ENCODE measurements around the gene CBX8. TPM values are rescaled to one million over a fixed set of nuclear protein-coding genes. Genes with fewer than 3 reads are reported as not detected.

Gene CBX8
- total RNA-seq, 1 experiment from 2014 or later, result 2.0 TPM

DNA sequence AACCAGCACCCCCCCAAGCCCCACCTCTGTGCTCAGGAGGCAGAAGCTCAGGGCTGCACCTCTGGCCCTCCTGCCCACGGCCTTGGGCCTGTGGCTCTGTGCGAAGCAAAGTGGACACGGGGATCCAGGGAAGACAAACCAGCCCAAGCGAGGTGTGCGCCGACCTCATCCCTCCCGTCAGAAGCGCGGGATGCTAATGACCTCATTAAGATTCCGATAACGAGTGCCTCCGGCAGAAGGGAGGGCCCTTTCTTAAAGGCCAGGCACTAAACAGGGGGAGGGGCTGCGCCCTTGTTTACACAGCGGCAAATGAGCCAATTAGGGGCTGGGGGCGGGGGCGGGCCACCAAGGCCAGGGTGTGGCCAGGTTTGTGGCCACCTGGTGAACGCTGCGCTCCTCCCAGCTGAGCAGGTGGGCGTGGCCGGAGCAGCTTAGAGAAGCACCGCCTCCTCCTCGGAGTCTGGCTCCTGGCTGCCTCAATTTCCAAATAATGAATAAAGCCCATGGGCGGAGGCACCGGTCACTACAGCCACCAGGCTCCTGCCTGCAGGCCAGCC is 39.2 kb upstream of the CBX8 start (continued):
- TF ChIP-seq, protein P1, sequence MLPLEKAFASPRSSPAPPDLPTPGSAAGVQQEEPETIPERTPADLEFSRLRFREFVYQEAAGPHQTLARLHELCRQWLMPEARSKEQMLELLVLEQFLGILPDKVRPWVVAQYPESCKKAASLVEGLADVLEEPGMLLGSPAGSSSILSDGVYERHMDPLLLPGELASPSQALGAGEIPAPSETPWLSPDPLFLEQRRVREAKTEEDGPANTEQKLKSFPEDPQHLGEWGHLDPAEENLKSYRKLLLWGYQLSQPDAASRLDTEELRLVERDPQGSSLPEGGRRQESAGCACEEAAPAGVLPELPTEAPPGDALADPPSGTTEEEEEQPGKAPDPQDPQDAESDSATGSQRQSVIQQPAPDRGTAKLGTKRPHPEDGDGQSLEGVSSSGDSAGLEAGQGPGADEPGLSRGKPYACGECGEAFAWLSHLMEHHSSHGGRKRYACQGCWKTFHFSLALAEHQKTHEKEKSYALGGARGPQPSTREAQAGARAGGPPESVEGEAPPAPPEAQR (CRISPR knock-in tag; IDR thresholded peaks at IDR 0.05), result no peak
- TF ChIP-seq ZNF219 (CRISPR knock-in tag; IDR thresholded peaks at IDR 0.05; ENCODE audit: borderline replicate concordance) (no peak), SOX15 (CRISPR knock-in tag; IDR thresholded peaks at IDR 0.05) (no peak), ZNF121 (CRISPR knock-in tag; IDR thresholded peaks at IDR 0.05) (no peak), MXD4 (CRISPR knock-in tag; IDR thresholded peaks at IDR 0.05; ENCODE audit: borderline replicate concordance) (no peak), SMAD4 (CRISPR knock-in tag; IDR thresholded peaks at IDR 0.05) (no peak), ZNF317 (CRISPR knock-in tag; IDR thresholded peaks at IDR 0.05; ENCODE audit: borderline replicate concordance, low read depth) (no peak), TP53 (CRISPR knock-in tag; IDR thresholded peaks at IDR 0.05) (no peak), ESRRA (CRISPR knock-in tag; IDR thresholded peaks at IDR 0.05; ENCODE audit: borderline replicate concordance) (no peak), ZNF416 (CRISPR knock-in tag; IDR thresholded peaks at IDR 0.05) (no peak), FOXK1 (CRISPR knock-in tag; IDR thresholded peaks at IDR 0.05) (peak; percentile 91)
- TF ChIP-seq, protein P2, sequence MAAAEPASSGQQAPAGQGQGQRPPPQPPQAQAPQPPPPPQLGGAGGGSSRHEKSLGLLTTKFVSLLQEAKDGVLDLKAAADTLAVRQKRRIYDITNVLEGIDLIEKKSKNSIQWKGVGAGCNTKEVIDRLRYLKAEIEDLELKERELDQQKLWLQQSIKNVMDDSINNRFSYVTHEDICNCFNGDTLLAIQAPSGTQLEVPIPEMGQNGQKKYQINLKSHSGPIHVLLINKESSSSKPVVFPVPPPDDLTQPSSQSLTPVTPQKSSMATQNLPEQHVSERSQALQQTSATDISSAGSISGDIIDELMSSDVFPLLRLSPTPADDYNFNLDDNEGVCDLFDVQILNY (CRISPR knock-in tag; IDR thresholded peaks at IDR 0.05), result no peak
- TF ChIP-seq, protein P3, sequence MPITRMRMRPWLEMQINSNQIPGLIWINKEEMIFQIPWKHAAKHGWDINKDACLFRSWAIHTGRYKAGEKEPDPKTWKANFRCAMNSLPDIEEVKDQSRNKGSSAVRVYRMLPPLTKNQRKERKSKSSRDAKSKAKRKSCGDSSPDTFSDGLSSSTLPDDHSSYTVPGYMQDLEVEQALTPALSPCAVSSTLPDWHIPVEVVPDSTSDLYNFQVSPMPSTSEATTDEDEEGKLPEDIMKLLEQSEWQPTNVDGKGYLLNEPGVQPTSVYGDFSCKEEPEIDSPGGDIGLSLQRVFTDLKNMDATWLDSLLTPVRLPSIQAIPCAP (CRISPR knock-in tag; IDR thresholded peaks at IDR 0.05), result no peak
- TF ChIP-seq, protein P4, sequence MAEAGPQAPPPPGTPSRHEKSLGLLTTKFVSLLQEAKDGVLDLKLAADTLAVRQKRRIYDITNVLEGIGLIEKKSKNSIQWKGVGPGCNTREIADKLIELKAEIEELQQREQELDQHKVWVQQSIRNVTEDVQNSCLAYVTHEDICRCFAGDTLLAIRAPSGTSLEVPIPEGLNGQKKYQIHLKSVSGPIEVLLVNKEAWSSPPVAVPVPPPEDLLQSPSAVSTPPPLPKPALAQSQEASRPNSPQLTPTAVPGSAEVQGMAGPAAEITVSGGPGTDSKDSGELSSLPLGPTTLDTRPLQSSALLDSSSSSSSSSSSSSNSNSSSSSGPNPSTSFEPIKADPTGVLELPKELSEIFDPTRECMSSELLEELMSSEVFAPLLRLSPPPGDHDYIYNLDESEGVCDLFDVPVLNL (CRISPR knock-in tag; IDR thresholded peaks at IDR 0.05; ENCODE audit: borderline replicate concordance, low read depth), result no peak
- TF ChIP-seq, protein P5, sequence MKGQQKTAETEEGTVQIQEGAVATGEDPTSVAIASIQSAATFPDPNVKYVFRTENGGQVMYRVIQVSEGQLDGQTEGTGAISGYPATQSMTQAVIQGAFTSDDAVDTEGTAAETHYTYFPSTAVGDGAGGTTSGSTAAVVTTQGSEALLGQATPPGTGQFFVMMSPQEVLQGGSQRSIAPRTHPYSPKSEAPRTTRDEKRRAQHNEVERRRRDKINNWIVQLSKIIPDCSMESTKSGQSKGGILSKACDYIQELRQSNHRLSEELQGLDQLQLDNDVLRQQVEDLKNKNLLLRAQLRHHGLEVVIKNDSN (CRISPR knock-in tag; IDR thresholded peaks at IDR 0.05), result no peak
- TF ChIP-seq, protein P6, sequence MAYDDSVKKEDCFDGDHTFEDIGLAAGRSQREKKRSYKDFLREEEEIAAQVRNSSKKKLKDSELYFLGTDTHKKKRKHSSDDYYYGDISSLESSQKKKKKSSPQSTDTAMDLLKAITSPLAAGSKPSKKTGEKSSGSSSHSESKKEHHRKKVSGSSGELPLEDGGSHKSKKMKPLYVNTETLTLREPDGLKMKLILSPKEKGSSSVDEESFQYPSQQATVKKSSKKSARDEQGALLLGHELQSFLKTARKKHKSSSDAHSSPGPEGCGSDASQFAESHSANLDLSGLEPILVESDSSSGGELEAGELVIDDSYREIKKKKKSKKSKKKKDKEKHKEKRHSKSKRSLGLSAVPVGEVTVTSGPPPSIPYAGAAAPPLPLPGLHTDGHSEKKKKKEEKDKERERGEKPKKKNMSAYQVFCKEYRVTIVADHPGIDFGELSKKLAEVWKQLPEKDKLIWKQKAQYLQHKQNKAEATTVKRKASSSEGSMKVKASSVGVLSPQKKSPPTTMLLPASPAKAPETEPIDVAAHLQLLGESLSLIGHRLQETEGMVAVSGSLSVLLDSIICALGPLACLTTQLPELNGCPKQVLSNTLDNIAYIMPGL (CRISPR knock-in tag; IDR thresholded peaks at IDR 0.05), result no peak
- TF ChIP-seq, protein P7, sequence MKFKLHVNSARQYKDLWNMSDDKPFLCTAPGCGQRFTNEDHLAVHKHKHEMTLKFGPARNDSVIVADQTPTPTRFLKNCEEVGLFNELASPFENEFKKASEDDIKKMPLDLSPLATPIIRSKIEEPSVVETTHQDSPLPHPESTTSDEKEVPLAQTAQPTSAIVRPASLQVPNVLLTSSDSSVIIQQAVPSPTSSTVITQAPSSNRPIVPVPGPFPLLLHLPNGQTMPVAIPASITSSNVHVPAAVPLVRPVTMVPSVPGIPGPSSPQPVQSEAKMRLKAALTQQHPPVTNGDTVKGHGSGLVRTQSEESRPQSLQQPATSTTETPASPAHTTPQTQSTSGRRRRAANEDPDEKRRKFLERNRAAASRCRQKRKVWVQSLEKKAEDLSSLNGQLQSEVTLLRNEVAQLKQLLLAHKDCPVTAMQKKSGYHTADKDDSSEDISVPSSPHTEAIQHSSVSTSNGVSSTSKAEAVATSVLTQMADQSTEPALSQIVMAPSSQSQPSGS (CRISPR knock-in tag; IDR thresholded peaks at IDR 0.05; ENCODE audit: borderline replicate concordance, low read depth), result no peak
- TF ChIP-seq, protein P8, sequence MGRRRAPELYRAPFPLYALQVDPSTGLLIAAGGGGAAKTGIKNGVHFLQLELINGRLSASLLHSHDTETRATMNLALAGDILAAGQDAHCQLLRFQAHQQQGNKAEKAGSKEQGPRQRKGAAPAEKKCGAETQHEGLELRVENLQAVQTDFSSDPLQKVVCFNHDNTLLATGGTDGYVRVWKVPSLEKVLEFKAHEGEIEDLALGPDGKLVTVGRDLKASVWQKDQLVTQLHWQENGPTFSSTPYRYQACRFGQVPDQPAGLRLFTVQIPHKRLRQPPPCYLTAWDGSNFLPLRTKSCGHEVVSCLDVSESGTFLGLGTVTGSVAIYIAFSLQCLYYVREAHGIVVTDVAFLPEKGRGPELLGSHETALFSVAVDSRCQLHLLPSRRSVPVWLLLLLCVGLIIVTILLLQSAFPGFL (CRISPR knock-in tag; IDR thresholded peaks at IDR 0.05; ENCODE audit: borderline replicate concordance), result no peak

All from WTC11 (cell line).